ENCODE results near the gene SIVA1.

SIVA1 gene

GRCh38 chr14:104770072-104770579 lies 17.2 kb downstream of the SIVA1 start:
- no peak overlapping the region for H3K27ac ChIP-seq
- H3K36me3 ChIP-seq (ENCODE audit: control insufficient read depth, insufficient read depth, low read length) = no peaks in the 10 kb centered on the region
- no peaks in the 10 kb centered on the region for H3K27me3 ChIP-seq (ENCODE audit: control insufficient read depth, insufficient read depth, low read length)
- H2AFZ ChIP-seq = no peak overlapping the region
- no peak overlapping the region for H3K4me3 ChIP-seq (ENCODE audit: low read depth, low read length)
- H3K79me2 ChIP-seq = no peaks in the 10 kb centered on the region
- no peak overlapping the region for H3K4me2 ChIP-seq (ENCODE audit: low read length)
- H3K9ac ChIP-seq = no peak overlapping the region
- no peaks in the 10 kb centered on the region for H3K9me3 ChIP-seq (ENCODE audit: control insufficient read depth, low read length)
- peaks cover 5% of the 10 kb centered on the region for H3K4me1 ChIP-seq
- TF ChIP-seq, protein P1, sequence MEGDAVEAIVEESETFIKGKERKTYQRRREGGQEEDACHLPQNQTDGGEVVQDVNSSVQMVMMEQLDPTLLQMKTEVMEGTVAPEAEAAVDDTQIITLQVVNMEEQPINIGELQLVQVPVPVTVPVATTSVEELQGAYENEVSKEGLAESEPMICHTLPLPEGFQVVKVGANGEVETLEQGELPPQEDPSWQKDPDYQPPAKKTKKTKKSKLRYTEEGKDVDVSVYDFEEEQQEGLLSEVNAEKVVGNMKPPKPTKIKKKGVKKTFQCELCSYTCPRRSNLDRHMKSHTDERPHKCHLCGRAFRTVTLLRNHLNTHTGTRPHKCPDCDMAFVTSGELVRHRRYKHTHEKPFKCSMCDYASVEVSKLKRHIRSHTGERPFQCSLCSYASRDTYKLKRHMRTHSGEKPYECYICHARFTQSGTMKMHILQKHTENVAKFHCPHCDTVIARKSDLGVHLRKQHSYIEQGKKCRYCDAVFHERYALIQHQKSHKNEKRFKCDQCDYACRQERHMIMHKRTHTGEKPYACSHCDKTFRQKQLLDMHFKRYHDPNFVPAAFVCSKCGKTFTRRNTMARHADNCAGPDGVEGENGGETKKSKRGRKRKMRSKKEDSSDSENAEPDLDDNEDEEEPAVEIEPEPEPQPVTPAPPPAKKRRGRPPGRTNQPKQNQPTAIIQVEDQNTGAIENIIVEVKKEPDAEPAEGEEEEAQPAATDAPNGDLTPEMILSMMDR (IDR thresholded peaks at IDR 0.05) = no peak

DNA sequence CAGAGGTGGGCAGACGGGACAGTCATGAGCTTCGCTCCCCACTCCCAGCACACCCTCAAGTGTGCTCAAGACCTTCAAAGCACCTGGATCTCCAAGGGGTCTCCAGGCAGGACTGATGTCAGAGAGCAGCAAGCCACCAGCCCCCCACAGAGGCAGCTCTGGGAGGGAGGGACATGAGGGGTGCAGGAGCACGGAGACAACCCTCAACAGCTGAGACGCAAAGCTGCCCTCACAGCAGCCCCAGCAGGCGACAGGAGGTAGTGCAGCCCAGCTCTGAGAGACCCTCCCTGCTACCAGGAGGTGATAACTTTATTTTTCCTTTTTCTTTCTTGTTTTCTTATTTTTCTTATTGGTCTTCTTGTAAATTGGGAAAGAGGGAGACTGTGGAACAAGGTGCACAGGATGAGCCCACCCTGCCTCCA lies 17.9 kb downstream of the SIVA1 start:
- Histone ChIP-seq H3K79me2 (no peaks in the 10 kb centered on the region), H3K36me3 (ENCODE audit: control insufficient read depth, insufficient read depth, low read length) (no peaks in the 10 kb centered on the region), H3K4me2 (ENCODE audit: low read length) (no peak overlapping the region), H3K9me3 (ENCODE audit: control insufficient read depth, low read length) (no peaks in the 10 kb centered on the region), H3K27me3 (ENCODE audit: control insufficient read depth, insufficient read depth, low read length) (no peaks in the 10 kb centered on the region), H3K4me1 (peaks cover 5% of the 10 kb centered on the region), H2AFZ (no peak overlapping the region), H3K27ac (no peak overlapping the region), H3K4me3 (ENCODE audit: low read depth, low read length) (no peak overlapping the region), H3K9ac (no peak overlapping the region)
- TF ChIP-seq, protein P1 (IDR thresholded peaks at IDR 0.05) = peak; percentile 26

DNA sequence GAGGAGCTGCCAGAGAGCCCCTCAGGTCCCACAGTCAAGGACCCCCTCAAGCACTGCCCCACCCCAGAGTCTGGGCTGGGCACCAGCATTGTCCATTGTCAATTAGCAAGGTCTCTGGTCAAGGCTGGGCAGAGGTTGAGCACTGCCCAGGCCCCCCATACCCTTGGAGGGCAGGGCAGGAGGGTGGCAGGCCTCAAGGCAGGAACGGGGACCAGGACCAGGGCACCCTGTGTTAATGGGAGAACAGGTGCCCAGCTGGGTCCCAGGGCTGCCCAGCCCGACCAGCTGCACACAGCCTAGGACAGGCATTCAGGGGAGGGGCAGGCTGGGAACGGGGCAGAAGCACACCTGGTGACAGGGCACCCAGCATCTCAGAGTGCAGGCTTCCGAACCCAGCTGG lies 18.4 kb downstream of the SIVA1 start:
- Histone ChIP-seq H3K9ac (no peak overlapping the region), H3K4me1 (peaks cover 5% of the 10 kb centered on the region), H3K27me3 (ENCODE audit: control insufficient read depth, insufficient read depth, low read length) (no peaks in the 10 kb centered on the region), H3K27ac (no peak overlapping the region), H3K4me2 (ENCODE audit: low read length) (no peak overlapping the region), H3K79me2 (no peaks in the 10 kb centered on the region), H2AFZ (no peak overlapping the region), H3K36me3 (ENCODE audit: control insufficient read depth, insufficient read depth, low read length) (no peaks in the 10 kb centered on the region), H3K4me3 (ENCODE audit: low read depth, low read length) (no peak overlapping the region), H3K9me3 (ENCODE audit: control insufficient read depth, low read length) (no peaks in the 10 kb centered on the region)
- TF ChIP-seq, protein P1 (IDR thresholded peaks at IDR 0.05) = no peak

DNA sequence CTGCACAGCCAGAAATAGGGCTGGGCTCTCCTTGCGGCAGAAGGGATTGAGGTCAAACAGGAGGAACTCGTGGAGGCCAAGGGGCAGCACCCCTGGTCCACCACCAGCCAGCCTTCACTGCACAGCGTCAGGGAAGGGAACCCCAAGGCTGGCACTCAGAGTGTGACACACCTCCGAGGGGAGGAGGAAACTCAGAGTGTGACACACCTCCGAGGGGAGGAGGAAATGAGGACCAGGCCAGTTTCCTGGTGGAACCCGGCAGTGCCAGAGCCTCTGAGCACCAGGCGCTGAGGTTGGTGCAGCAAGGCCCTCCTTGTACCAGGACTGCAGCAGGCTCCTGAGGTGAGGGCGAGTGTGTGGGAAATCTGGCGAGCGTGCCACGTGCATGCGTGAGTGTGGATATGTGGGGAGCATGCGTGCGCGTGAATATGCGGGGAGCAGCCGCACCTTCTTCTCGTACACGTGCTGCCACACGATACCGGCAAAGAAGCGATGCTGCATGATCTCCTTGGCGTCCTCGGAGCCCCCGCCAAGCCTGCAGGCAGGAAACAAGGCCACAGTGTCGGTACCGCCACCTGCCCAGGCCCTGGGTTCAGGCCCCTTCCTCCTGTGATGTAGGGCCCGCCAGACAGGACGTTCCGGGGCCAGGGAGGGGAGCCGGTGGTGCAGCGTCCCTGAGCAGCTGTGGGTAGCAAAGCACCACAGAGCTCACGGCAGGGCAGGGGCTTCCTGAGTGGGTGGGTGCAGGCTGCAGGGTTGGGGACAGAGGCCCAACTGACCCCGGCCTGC lies 19.2 kb downstream of the SIVA1 start:
- TF ChIP-seq, protein P1 (IDR thresholded peaks at IDR 0.05) = no peak
- Histone ChIP-seq H3K36me3 (ENCODE audit: control insufficient read depth, insufficient read depth, low read length) (no peaks in the 10 kb centered on the region), H3K4me3 (ENCODE audit: low read depth, low read length) (no peak overlapping the region), H2AFZ (no peak overlapping the region), H3K4me2 (ENCODE audit: low read length) (no peak overlapping the region), H3K27me3 (ENCODE audit: control insufficient read depth, insufficient read depth, low read length) (no peaks in the 10 kb centered on the region), H3K9me3 (ENCODE audit: control insufficient read depth, low read length) (no peaks in the 10 kb centered on the region), H3K79me2 (no peaks in the 10 kb centered on the region), H3K4me1 (peaks cover 5% of the 10 kb centered on the region), H3K27ac (no peak overlapping the region), H3K9ac (no peak overlapping the region)
